Activated T-helper 1 cell treated with Interleukin-2 at 50 U/mL for 16 hours (primary cell): Measurements from ENCODE around the gene CIB2.

Experiments used
- DNase-seq: peaks from one replicate; pipeline ENCODE4 v3.0.0-alpha.2; 2020; ENCODE audit warnings: low read depth

Gene CIB2

DNA sequence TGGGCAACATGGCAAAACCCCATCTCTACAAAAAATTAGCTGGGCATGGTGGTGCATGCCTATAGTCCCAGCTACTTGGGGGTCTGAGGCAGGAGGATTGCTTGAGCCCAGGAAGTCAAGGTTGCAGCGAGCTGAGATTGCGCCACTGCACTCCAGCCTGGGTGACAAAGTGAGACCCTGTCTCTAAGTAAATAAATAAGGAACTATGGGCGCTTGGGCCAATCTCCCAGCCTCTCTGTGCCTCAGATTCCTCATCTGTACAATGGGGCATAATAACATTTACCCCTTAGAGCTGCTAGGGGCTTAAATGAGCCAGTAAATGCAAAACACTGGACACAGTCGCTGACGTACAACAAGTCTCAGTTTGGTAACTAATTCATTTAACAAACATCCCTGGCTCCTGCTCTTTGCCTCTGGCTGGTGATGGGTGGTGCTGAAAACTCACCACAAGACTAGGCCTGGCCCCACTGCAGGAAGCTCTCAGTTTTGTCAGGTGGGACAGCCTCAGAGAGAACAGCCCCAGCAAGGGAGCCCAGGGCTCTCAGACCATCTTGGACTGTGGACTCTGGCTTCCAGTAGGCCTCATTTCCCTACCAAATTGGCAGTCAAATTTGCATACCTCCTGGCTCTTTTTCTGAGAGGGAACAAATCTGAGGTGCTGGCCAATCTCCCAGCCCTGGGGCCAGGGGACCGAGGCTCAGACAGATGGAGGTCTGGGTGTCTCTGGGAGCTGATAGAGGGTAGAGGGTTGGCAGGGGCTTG is 47.4 kb downstream of the CIB2 start:
- no peak for DNase-seq

DNA sequence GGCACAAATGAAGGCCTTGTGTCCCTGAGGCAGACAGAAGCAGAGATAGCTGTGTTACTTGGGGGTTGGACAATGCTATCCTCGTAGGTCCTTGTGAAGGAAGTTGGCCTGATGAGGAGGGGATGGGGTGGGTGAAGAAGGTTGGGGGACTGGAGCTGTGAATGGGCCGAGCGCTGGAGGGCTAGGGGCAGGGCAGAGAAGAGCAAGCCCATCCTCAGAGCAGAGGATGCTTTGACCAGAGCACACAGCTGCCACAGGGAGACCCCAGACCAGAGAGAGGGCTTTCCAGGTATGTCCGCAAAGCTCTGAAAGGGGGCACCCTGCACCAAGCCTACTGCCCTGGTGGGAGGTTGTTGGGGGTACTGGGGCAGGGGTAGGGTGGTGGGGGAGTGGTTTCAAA is 48.1 kb downstream of the CIB2 start:
- no peak for DNase-seq

DNA sequence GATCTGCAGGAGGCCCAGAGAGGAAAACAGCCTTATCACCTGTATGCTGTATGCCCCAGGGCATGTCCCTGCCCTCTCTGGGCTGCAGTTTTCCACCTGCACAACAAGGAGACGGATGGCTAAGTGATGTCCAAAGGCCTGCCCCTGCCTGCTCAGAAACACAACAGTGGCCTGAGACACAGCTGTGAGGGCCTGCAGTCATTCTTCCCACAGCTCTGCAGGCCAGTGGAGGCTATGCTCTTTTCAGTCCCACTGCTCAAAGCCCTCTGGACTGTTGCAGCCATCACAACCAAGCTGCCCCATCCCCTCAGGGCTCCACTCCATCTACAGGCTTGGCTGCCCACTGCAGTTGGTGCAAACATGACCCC is 48.5 kb downstream of the CIB2 start:
- no peak for DNase-seq

DNA sequence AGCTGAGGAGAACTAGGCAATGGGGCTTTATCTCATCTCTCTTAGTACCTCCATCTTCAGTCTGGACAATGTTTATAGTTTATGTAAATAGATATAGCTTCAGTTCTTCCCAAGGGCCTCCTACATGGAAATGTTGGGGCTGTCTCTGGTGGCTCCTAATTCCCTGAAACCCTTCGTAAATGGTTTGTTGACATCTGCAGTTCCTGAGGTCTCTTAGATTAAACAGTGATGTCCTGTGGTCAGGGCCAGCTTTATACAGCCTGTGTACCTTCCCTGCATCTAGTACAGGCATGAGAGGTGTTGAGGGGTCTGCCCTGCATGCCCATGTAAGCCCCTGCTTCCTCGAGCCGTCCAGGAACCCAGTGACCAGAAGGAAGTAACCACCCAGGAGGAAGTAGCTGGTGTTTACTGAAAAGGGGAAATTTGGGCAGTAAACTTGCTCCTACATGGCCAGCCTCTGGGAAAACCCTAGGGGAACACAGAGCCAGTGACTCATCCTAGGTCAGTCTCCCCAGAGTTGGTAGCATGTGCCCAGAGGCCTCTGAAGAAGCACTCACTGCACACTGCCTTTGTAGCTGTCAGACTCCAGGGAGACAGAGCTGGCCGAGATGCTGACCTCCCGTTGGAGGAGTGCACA is 49.0 kb downstream of the CIB2 start:
- DNase-seq, result no peak

DNA sequence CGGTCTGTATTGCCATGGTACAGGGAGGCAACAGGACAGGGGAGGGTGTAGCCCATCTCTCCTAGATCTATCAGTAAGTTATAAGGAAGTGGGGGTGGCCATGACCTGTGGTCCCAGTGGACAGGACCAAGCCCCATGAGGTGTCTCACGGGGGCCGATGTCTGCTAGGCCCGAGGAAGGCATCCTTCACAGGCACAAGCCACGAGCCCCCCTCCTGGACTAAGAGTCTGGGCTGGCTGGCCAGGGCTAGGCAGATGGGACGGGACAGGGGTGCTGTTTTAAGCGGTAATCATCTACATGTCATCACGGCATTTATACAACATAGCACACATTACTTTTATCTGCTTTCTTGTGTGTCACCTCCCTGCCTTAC is 51.2 kb downstream of the CIB2 start:
- no peak for DNase-seq

DNA sequence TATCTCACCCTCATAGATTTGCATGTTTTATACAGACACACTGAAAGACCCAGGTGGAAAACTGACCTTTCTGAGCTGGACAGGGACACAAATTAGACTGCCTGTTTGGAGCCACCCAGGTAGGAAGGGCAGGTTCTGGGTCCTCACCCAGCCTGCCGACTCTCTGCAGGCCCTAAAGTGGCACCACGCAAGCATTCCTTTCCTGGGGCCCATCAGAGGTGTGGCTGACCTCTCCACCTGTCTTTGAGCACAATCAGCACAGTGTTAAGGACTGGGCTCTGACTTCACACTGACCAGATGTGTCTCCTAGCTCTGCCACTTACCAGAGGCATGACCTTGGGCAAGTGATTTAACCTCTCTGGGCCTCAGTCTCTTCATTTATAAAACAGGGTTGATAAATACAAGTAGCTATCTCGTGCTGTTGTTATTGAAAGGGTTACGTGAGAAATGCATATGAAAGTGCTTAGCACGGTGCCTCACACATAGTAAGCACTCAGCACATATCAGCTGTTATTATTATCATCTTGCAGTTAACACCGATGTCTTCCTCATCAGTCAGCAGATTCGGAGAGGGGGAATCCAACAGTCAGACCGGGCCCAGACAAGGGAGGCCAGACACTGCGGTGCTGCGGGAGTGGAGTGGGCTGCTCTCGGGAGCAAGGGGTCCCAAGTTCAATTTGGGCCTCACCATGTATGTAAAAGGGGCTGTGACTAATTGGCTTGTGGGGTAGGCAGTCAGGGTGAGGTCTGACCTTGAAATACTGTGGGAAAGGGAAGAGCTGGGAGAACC is 51.8 kb downstream of the CIB2 start:
- no peak for DNase-seq

DNA sequence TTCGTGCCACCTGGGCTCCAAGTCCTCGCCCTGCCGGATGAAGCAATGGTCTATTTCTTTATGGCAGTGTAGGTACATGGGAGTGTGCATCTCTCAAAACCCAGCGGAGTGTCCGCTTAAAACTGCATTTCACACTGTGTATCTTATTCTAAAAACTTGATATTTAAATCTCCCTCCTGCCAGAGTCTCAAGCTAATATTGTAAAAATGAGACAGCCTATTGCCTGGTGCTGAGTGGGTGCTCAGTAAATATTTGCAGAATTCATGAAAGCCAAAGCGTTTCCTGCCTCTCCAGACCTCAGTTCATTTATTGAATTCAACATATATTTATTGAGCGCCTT is 53.4 kb downstream of the CIB2 start:
- DNase-seq, result no peak

DNA sequence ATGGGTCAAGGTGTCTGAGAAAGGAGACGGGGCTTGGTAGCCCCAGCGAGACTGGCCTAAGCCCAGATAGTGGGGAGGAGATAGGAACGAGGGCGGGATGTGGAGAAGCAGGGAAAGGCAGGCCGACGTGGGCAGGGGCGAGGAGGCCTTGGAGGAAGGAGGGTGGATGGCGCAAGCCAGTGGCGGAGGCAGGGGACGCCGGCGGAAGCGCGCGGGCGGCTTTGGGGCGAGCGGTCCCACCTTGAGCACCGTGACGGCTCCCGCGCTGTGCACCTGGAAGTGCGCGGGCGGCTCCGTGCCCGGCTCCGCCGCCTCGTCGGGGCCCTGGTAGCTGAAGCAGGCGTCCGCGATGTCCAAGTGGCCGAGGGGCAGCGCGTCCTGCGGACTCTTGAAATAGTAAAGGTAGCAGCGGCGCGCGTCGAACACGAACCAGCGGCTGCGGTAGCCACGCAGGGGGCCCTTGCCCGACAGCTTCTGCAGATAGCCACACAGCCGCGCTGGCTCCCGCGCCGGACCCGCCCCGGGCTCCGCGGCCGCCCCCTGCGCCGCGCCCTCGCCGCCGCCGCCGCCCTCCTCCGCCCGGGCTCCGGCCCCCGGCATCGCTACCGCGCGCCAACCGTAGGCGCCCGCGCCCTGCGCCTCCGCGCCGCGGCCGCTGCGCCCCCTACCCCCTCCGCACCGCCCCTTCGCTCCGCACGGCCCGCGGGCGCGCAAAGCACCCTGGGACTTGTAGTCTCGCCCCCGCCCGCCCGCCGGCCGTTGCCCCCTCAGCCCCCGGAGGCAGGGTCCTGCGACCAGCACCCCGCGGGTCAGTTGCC is 54.0 kb downstream of the CIB2 start, which contains the start of gene TBC1D2B:
TBC1D2B (minus strand) TSS at position 659 of the 818 bp plus-strand sequence; CDS start at position 600, 59 bp downstream.
- DNase-seq, result peak; percentile 60

DNA sequence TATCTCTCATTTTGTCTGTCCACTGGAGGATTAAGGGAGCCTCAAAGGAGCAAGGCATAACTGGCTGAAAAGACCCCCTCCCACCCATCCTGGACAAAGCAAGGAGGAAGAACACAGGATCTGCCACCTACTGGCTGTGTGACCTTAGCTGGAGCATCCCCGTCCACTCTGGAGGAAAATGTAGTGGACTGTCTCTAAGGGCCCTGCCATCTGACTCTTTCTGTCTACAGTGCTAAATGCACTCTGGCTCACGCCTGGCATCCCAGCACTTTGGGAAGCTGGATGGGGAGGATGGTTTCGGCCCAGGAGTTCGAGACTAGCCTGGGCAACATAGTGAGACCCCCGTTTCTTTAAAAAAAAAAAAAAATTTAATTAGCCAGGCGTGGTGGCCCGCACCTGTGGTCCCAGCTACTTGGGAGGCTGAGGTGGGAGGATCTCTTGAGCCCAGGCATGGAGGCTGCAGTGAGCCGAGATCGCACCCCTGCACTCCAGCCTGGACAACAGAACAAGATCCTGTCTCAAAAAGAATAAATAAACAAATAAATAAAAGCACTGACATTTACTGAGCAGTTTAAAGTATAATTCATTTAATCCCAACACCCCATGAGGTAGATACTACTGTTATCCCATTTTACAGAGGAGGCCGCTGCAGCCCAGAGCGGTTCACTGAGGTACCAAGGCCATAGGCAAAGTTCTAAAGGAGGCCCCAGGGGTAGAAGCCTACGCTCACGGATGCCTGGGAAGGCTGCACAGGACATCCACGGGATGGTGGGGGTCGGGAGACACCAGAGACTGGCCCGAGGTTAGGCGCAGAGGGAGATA is 54.8 kb downstream of the CIB2 start:
- DNase-seq, result no peak

DNA sequence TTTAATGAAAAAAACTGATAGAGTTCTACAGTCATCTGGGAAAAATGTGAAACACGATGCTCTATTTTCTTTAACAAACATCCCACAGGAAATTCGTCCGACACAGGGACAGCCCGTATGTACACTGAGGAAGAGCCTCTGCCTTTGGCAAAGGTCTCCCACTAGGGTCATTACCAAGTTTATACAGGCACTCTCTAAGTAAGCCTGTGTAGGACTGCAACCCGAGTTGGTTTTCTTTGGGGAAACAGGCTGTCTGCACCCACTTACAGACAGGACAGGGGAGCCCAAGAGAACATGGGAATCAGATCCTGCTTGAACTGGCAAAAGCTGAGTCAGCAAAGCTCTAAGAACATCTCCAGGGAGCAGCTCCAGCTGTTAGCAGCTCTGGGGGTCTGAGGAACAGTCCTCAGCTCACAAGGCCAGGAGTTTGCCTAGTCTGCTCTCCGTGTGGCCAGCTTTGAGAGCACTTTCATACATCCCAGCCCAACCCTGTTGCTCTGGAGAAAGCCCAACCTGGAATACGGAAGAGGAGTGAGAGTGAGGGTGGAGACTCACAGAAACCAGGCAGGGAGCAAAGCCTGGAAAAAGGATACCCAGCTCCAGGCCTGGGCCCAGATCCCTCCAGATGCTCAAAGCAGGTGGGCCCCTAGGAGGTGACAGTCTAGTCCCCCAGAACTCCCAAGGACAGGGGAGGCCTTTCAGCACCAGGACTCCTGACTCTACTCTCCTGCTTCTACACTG is 55.6 kb downstream of the CIB2 start:
- no peak for DNase-seq

DNA sequence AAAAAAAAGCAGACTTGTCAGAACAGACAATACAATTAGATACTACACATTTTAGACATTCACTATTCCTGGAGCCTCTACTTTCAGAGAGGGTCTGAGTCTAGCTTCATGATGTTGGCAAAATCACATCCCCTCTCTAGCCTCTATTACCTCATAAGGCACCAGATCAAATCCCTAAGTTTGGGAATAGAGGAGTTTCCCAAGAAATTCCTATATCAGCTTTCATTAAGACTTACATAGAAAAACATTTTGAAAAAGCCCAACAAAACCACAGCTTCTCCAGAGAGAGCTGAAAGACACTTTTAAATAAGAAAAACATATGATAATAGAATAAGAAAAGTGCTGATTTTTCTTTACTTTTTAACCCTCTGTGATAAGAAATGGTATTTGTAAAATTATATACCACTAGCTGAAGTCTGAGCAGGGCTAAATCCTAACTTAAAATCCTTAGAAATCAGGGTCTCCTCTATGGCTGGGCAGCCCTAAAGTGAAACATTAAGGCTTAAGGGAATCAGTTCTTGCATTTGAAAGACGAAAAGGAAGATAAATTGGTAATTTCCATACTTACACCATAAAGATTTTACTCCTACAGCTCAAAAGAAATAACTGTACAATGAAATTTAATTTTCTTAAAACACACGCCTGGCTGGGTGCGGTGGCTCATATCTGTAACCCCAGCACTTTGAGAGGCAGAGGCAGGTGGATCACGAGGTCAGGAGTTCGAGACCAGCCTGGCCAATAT is 58.0 kb downstream of the CIB2 start:
- DNase-seq, result no peak

DNA sequence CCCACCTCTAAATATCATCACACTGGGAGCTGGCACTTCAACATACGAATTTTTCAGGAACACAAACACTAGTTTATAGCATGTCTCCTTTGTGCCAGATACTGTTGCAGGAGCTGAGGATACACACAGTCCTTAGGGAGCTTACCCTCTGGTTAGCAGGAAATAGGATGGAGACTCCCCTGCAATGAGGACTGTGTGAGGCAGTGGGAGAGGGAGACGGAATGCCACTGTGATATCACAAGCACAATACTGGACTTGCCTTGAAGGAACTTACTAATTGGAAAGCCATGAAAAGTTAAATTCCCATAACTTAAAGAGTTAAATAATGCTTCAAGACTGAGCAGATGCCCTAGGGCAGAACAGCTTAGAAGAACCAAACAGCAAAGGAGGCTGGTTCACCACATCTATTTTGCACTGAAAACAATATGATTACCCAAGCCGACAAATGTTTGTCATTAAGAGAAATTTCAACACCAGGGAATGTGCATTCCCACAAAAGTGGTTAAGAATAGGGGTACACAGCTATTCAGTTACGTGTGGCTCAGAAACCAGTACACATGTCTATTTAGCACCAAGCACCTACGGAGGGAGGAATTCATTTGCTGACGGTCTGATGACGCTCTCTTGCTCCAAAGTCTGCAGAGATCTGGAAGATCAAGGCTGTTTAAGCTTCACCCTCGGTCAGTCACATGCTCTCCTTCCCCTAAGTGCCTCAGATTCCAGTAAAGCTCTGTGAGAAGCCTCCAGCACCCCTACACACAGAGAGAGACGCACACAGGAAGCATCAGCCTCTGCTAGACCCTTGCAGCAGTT is 59.0 kb downstream of the CIB2 start:
- DNase-seq, result no peak

DNA sequence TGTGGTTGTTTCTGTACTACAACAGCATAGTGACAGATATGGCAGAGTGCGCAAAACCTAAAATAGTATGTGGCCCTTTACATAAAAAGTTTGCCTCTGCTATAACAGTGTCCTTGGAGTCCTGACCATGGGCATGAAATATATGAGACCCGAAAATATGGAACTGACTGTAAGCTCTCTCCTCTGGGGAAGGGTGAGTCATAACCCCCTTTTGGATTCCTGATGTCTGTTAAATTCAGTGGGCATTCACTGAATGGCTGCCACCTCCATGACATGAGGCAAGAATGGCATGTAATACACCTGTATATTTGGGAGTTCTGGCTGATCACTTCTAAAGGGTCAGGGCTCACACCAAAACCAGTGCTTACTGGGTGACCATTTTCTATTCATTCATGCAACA is 59.9 kb downstream of the CIB2 start:
- DNase-seq, result no peak

DNA sequence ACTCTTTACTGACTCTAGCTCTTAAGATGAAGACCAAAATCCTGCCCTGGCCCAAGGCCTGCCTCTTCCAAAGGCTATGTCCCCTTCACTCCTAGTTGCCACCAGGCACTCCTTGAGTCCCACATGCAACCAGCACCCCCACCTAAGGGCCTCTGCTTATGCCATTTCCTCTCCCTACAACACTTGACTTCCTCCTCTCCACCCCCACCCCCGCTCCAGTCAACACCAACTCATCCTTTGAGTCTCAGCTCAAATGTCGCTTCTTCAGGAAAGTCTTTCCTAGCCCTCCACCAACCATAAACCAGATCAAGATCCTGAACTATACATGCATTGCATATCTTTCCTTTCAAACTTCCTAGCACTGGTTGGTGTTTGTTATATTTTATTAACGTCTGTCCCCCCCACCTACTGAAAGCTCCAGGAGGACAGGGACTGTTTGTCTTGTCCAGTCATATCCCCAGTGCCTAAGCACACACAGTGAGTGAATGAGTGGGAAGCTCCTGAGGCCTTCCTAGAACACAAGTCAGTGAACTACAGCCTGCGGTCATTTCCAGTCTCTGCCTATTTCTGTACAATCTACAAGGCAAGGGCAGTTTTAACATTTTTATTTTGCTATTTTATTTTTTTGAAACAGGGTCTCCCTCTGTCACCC is 61.1 kb downstream of the CIB2 start:
- no peak for DNase-seq

DNA sequence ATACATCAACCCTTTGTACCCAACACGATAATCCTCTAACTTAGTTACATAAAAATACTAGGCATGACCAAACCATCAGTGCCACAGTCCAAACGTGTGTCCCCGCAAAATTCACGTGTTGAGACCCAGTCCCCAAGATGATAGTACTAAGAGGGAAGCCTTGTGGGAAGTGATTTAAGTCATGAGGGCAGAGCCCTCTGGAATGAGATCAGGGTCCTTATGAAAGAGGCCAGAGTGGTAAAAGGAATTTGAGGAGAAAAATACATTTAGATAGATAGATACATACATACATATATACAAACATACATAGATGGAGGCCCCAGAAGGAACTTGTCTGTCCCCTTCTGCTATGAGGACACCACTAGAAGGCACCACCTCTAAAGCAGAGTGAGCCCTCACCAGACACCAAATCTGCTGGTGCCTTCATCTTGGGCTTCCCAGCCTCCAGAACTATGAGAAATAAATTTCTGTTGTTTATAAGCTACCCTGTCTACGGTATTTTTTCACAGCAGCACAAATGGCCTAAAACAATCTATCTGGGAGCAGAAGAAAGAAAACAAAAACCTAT is 61.7 kb downstream of the CIB2 start:
- DNase-seq, result no peak

DNA sequence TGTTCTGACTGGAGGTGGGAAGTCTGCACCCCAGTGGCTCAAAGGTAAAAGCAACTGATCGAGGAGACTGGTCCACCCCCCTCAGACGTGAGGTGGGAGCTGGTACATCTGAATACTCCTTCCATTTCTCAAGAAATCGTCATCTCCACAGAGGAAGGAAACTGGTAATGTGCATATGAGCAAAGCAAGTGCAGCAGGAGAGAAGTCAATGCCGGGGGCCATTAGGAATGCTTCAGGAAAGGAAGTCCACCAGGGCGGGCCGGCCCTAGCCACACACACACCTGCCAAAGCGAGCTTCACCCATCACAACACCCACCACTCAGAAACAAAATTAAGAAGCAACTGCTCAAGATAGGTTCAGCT is 62.2 kb downstream of the CIB2 start:
- no peak for DNase-seq

DNA sequence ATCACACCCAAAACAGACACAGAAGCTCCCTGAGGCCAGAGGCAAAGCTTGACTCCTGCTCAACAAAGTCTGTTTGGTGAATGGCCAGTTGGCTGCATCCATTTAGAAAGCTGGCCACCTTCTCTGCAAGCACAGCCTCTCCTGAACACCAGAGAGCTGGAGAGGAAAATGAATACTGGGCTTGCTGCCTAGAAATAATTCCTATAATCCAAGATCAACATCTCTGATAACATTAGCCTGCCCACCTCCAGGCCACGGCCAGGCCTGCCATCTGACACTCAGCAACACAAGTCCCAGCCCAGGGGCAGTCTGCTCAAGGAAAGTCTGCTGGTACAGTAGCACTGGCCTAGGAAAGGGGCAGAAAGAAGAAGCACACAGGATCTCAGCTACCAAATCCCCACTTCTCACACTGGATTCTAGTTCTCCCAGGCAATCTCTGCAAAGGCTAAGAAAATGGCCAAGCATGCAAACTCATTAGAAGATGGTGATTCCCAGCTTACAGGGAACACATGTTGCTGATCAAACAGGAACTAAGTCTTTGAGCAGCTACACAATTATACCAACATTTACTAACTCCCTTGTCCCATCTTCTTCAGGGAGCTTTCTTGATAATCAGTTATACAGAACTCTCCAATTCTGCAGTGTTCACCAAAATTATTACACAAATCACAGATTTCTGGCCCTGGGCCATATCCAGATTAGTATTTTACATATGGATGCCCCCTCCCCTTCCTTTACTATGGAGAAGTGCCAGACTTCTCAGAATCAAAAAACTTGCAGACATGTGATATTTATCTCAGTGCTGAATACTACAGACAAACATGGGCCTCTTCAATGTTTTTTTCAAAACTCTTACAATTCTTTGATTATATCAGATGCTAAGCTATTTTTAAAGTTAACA is 63.7 kb downstream of the CIB2 start:
- no peak for DNase-seq
